ENCODE results near the gene HORMAD1. TPM values are rescaled to one million over a fixed set of nuclear protein-coding genes. Genes with fewer than 3 reads are reported as not detected.

HORMAD1 gene
- total and polyA plus RNA-seq, 2 donors (not counting 1 experiment from before 2014, with no cell fraction given) = 0.94 to 2.1 TPM

GRCh38 chr1:150762552-150762951, 41.9 kb upstream of the HORMAD1 start:
- H3K9me3 ChIP-seq (ENCODE audit: control extremely low read depth in 1 of 3, control insufficient read depth in 2 of 3, insufficient read depth in 1 of 3, low read length in 2 of 3) = no peaks in the 10 kb centered on the region
- intact Hi-C loops (cut with micrococcal nuclease) = loop anchor here (5.0 to 10.0 kb wide), 2 partner anchors 50 to 402 kb away; partner anchors contain the start of genes LYSMD1 and SCNM1
- no peak for TF ChIP-seq EZH2 (IDR thresholded peaks at IDR 0.05; ENCODE audit: borderline replicate concordance, insufficient read depth, low read depth, low read length, poor library complexity, severe bottlenecking)
- TF ChIP-seq CTCF (IDR thresholded peaks at IDR 0.05) = no peak
- Mint-ChIP-seq H3K9me3 (ENCODE audit: insufficient read depth) (no peaks in the 10 kb centered on the region), H3K4me1 (peaks cover 57% of the 10 kb centered on the region), H3K27ac (peak overlapping the region; percentile 35), H3K4me3 (peak overlapping the region; percentile 79), H3K27me3 (no peaks in the 10 kb centered on the region)
- peak overlapping the region; percentile 83 for H3K9ac ChIP-seq (ENCODE audit: low read length)
- peaks cover 93% of the 10 kb centered on the region for H3K79me2 ChIP-seq (ENCODE audit: control insufficient read depth, insufficient read depth, low read length)
- ATAC-seq (ENCODE audit: low read depth) (no peak), DNase-seq (no peak)
- peaks cover 25% of the 10 kb centered on the region for H4K20me1 ChIP-seq (ENCODE audit: control insufficient read depth, insufficient read depth, low read length, poor library complexity, severe bottlenecking)
- ChIA-PET CTCF (no interaction called here), POLR2A (no interaction called here)
- no CpG with 5 or more reads among the region's 2 CpGs for WGBS (ENCODE audit: insufficient coverage)
- H3K4me2 ChIP-seq (replicated peaks; ENCODE audit: low read depth, low read length, poor library complexity, severe bottlenecking) = peak overlapping the region; percentile 90
- H3K36me3 ChIP-seq (replicated peaks in 1 of 2; ENCODE audit: control extremely low read depth in 1 of 2, control insufficient read depth in 1 of 2, extremely low read depth in 1 of 2, insufficient read depth in 2 of 2, low read length in 1 of 2) = peaks cover 7 to 49% of the 10 kb centered on the region in 2 experiments
- H3K27me3 ChIP-seq (replicated peaks in 1 of 4; ENCODE audit: control extremely low read depth in 1 of 4, control insufficient read depth in 3 of 4, insufficient read depth in 4 of 4, low read length in 3 of 4) = no peaks in the 10 kb centered on the region
- H3K4me3 ChIP-seq (ENCODE audit: control extremely low read depth in 1 of 5, extremely low read depth in 1 of 5, insufficient read depth in 1 of 5, low read depth in 2 of 5, low read length in 4 of 5) = peak overlapping the region in 3 of 5 experiments; percentile 62 to 99 (median 83)
- peaks cover 45 to 49% of the 10 kb centered on the region in 2 donors for H3K4me1 ChIP-seq (ENCODE audit: control insufficient read depth in 2 of 2, insufficient read depth in 2 of 2, low read length in 2 of 2)
- H2AFZ ChIP-seq (ENCODE audit: insufficient read depth, low read depth, low read length, poor library complexity, severe bottlenecking) = no peak overlapping the region
- peak overlapping the region in 1 of 2 donors; percentile 56 for H3K27ac ChIP-seq (ENCODE audit: low read length in 2 of 2)

GRCh38 chr1:150761801-150762200, 41.1 kb upstream of the HORMAD1 start:
- Mint-ChIP-seq H3K27me3 (no peaks in the 10 kb centered on the region), H3K27ac (no peak overlapping the region), H3K4me3 (peak overlapping the region; percentile 71), H3K4me1 (peaks cover 53% of the 10 kb centered on the region), H3K9me3 (ENCODE audit: insufficient read depth) (no peaks in the 10 kb centered on the region)
- no CpG with 5 or more reads among the region's 1 CpG for WGBS (ENCODE audit: insufficient coverage)
- no peak for ATAC-seq (ENCODE audit: low read depth)
- Histone ChIP-seq H4K20me1 (ENCODE audit: control insufficient read depth, insufficient read depth, low read length, poor library complexity, severe bottlenecking) (peaks cover 30% of the 10 kb centered on the region), H3K9ac (ENCODE audit: low read length) (peak overlapping the region; percentile 83), H2AFZ (ENCODE audit: insufficient read depth, low read depth, low read length, poor library complexity, severe bottlenecking) (no peak overlapping the region), H3K27ac (ENCODE audit: low read length in 2 of 2) (peak overlapping the region in 1 of 2 donors; percentile 56), H3K4me2 (replicated peaks; ENCODE audit: low read depth, low read length, poor library complexity, severe bottlenecking) (peak overlapping the region; percentile 90), H3K79me2 (ENCODE audit: control insufficient read depth, insufficient read depth, low read length) (peaks cover 96% of the 10 kb centered on the region), H3K36me3 (replicated peaks in 1 of 2; ENCODE audit: control extremely low read depth in 1 of 2, control insufficient read depth in 1 of 2, extremely low read depth in 1 of 2, insufficient read depth in 2 of 2, low read length in 1 of 2) (peaks cover 8 to 57% of the 10 kb centered on the region in 2 experiments), H3K4me3 (ENCODE audit: control extremely low read depth in 1 of 5, extremely low read depth in 1 of 5, insufficient read depth in 1 of 5, low read depth in 2 of 5, low read length in 4 of 5) (peak overlapping the region in 1 of 5 experiments; percentile 99), H3K9me3 (ENCODE audit: control extremely low read depth in 1 of 3, control insufficient read depth in 2 of 3, insufficient read depth in 1 of 3, low read length in 2 of 3) (no peaks in the 10 kb centered on the region), H3K27me3 (replicated peaks in 1 of 4; ENCODE audit: control extremely low read depth in 1 of 4, control insufficient read depth in 3 of 4, insufficient read depth in 4 of 4, low read length in 3 of 4) (no peaks in the 10 kb centered on the region), H3K4me1 (ENCODE audit: control insufficient read depth in 2 of 2, insufficient read depth in 2 of 2, low read length in 2 of 2) (peaks cover 45 to 49% of the 10 kb centered on the region in 2 donors)
- CTCF ChIA-PET = interaction anchor here (0.7 to 1.0 kb wide), 2 partner anchors 153 to 191 kb away, joined by 3 to 4 read pairs; no protein-coding TSS in a partner anchor
- POLR2A ChIA-PET = no interaction called here
- TF ChIP-seq CTCF (IDR thresholded peaks at IDR 0.05) (no peak), EZH2 (IDR thresholded peaks at IDR 0.05; ENCODE audit: borderline replicate concordance, insufficient read depth, low read depth, low read length, poor library complexity, severe bottlenecking) (no peak)
- DNase-seq = no peak
- intact Hi-C loops (cut with micrococcal nuclease) = loop anchor here (5.0 to 10.0 kb wide), 2 partner anchors 50 to 403 kb away; partner anchors contain the start of genes LYSMD1 and SCNM1

Data from B cell (primary cell).